Activated CD4-positive, alpha-beta T cell treated with anti-CD3 and anti-CD28 coated beads for 4 hours (primary cell): ENCODE data around the gene TSC22D2.
"Not testable (repeated sequence)": the region's sequence is repeated elsewhere in the genome, so short reads cannot be mapped to it uniquely, and the experiment has no call there.

Experiments
- DNase-seq, 2 donors: peaks; one replicate each; pipeline ENCODE4 v3.0.0-alpha.2; 2020

Gene TSC22D2

DNA sequence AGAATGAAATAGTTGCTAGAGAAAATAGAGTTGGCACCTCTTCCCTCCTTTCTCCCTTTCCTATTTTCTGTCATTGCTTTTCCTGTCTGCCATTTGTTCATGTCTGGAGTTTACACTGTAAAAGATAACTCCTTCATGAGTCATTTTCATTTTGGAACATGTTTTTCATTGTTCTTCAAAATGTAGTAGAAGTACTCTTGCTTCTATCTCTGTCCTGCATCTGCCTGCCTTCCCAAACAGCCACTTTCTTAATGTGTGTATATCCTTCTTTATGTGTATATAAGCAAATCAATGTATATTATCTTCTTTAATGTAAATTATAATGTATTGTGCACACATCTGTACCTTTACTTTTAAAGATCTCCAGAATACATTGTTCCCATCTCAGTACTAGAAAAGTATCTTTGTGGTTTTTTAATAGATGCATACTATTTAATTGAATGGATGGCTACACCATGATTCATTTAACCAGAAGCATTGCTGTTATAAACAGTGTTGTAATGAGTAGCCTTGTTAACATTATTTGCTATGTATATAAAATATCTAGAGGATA is 41.1 kb downstream of the TSC22D2 start:
- no peak for DNase-seq

DNA sequence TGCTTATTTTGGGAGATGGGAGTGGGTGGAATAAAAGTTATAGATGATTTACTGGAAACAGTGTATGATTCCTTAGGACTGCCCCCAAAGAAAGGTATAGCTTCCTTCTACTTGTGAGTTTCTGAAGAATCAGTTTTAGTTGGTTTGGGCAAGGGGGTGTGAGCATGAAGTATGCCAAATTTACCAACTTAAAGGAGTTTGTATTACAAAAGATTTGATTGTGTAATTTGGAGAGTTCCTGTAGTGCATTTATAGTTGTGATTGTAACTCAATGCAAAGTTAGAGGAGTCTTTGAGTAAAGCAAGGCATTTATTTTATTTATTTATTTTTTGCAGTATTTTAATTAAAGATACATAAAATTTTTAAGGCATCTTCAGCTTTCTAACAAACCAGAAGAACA is 42.8 kb downstream of the TSC22D2 start:
- DNase-seq = no peak

- DNase-seq = no peak
These were observed 43.4 kb downstream of the TSC22D2 start for GRCh38 chr3:150451329-150452048.

GRCh38 chr3:150453353-150453752 is 45.3 kb downstream of the TSC22D2 start:
- DNase-seq = no peak

GRCh38 chr3:150454085-150454484 is 46.0 kb downstream of the TSC22D2 start:
- DNase-seq = no peak

DNA sequence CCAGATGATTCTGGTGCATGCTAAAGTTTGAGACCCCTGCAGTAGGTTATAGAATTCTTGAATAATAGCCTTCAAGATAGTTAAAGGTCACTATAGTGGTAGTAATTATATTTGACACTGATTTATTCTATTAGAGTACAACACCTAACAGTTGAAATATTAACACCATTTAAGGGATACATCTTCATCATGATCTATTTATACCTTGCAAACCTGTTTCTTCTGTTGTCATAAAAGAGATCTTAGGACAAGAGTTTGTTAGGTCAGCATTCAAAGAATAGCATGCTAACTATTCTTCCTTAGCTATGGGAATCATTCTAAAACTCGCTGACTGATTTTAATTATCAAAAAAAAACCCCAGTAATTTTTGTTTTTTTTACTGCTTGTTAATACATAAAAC is 46.5 kb downstream of the TSC22D2 start:
- DNase-seq = no peak

GRCh38 chr3:150455341-150455740 is 47.2 kb downstream of the TSC22D2 start:
- no peak for DNase-seq

- DNase-seq = no peak
These were observed 49.9 kb downstream of the TSC22D2 start for GRCh38 chr3:150458001-150458400.

GRCh38 chr3:150460484-150460883 is 52.4 kb downstream of the TSC22D2 start:
- DNase-seq = no peak

DNA sequence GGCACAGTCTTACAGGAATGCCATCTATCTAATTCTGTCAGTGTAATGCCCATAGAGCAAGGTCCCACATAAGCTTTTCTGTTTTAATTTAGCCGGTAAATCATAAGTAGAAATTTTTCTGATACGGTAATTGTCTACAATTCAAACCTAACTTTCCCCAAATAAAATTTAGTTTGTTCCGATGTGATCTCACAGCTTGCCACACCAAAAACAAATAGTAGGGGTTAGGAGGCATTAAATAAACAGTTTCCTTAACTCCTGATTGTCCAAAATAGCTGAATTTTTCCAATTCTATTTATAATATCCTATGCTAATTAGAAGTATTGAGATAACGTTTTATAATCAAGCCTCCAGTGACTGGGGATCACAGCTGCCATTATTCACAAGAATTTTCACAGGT is 53.3 kb downstream of the TSC22D2 start:
- no peak for DNase-seq

- no peak for DNase-seq
These were observed 54.0 kb downstream of the TSC22D2 start for GRCh38 chr3:150462108-150462507.

- no peak for DNase-seq
These were observed 56.6 kb downstream of the TSC22D2 start for GRCh38 chr3:150464684-150465083.

DNA sequence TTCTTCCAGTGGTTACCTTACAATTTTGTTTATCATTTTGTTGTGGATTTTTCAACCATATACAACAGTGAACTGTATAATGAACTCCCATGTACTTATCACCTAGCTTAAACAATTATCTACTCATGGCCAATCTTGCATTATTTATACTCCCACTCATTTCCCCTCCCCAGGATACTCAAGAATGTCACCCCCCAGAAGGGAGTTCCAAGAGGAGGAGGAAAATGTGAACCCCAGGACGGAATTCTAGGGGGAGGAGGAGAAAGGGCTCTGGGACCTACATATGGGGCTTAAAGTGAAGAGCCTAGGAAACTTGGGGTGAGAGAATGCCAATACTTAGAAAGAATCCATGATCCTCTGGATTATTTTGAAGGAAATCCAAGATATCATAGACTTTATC is 59.3 kb downstream of the TSC22D2 start:
- DNase-seq = no peak

GRCh38 chr3:150469031-150469930 is 61.2 kb downstream of the TSC22D2 start:
- no peak for DNase-seq

DNA sequence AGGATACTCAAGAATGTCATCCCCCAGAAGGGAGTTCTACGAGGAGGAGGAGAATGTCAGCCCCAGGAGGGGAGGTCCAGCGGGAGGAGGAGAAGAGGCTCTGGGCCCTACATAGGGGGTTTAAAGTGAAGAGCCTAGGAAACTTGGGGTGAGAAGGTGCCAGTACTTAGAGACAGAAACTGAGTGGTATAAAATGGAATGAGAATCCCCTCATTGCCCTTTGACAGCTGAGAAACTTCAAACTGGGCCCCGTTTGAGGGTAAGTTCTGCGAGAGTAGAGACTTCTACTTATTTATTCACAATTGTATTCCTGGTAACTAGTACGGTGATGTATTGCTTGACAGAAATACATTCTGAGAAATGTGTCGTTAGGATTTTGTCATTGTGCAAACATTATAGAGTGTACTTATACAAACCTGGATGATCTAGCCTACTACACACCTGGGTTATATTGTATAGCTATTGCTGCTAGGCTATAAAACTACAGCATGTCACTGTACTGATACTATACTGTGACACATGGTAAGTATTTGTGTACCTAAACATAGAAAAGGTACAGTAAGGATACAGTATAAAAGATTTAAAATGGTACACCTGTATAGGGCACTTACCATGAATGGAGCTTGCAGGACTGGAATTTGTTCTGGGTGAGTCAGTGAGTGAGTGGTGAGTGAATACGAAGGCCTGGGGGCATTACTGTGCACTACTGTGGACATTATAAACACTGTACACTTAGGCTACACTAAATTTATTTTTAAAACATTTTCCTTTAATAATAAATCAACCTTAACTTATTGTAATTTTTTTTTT is 62.0 kb downstream of the TSC22D2 start:
- no peak for DNase-seq

- DNase-seq = no peak
These were observed 64.3 kb downstream of the TSC22D2 start for GRCh38 chr3:150472421-150472820.

DNA sequence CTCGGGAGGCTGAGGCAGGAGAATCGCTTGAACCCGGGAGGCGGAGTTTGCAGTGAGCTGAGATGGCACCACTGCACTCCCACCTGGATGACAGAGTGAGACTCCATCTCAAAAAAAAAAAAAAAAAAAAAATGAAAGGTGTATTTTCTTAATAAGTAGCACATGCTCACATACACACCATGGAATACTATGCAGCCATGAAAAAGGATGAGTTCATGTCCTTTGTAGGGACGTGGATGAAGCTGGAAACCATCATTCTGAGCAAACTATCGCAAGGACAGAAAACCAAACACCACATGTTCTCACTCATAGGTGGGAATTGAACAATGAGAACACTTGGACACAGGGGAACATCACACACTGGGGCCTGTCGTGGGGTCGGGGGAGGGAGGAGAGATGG is 65.1 kb downstream of the TSC22D2 start:
- DNase-seq = not testable (repeated sequence)

- no peak for DNase-seq
These were observed 71.3 kb downstream of the TSC22D2 start for GRCh38 chr3:150479370-150479769.

GRCh38 chr3:150480877-150481276 is 72.8 kb downstream of the TSC22D2 start:
- DNase-seq = no peak

DNA sequence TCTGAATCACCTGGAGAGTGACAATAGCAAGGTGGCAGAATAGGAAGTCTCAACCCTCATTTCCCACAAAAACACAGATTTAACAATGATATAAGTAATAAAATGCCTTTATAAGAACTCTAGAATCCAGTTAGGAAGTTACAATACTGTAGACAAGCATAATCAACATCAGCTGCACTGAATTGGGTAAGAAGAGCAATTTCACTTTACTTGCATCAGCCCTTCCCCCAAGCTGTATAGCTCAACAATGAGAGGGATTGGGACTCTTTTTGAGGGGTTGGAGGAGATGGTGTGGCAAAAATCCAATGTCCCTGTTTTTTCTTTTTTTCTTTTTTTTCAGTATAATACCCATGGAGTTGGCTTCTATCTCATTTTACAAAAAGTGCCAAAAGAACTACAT is 75.1 kb downstream of the TSC22D2 start:
- no peak for DNase-seq

GRCh38 chr3:150484410-150484809 is 76.3 kb downstream of the TSC22D2 start:
- DNase-seq = no peak

- no peak for DNase-seq
These were observed 80.8 kb downstream of the TSC22D2 start for GRCh38 chr3:150488867-150489266.
